Measurements from ENCODE around the gene NSUN7. TPM values are rescaled to one million over a fixed set of nuclear protein-coding genes. Genes with fewer than 3 reads are reported as not detected.

NSUN7 gene
- total RNA-seq, 1 donor = under 0.01 TPM

- Histone ChIP-seq H4K20me1 (ENCODE audit: insufficient read depth, low read length) (no peaks in the 10 kb centered on the region), H3K9me3 (ENCODE audit: low read depth, low read length) (no peaks in the 10 kb centered on the region), H3K4me3 (ENCODE audit: insufficient read depth, low read length) (no peak overlapping the region), H3K27me3 (ENCODE audit: insufficient read depth, low read length) (peaks cover 6% of the 10 kb centered on the region), H2AFZ (ENCODE audit: low read length) (no peak overlapping the region), H3K36me3 (ENCODE audit: insufficient read depth, low read length) (no peaks in the 10 kb centered on the region), H3K4me1 (ENCODE audit: insufficient read depth, low read length) (no peaks in the 10 kb centered on the region), H3K27ac (ENCODE audit: low read depth, low read length) (no peak overlapping the region), H3K79me2 (ENCODE audit: insufficient read depth, low read length) (no peaks in the 10 kb centered on the region), H3K4me2 (ENCODE audit: insufficient read depth, low read length) (no peak overlapping the region)
- TF ChIP-seq CTCF (IDR thresholded peaks at IDR 0.05; ENCODE audit: extremely low read depth, low read depth, low read length) = no peak
- DNase-seq (ENCODE audit: insufficient read length, low spot score, missing footprints) = no peak
Measured at GRCh38 chr4:40722576-40723161, 27.1 kb upstream of the NSUN7 start.

GRCh38 chr4:40723728-40724127 is 26.0 kb upstream of the NSUN7 start:
- Histone ChIP-seq H3K4me1 (ENCODE audit: insufficient read depth, low read length) (no peaks in the 10 kb centered on the region), H4K20me1 (ENCODE audit: insufficient read depth, low read length) (no peaks in the 10 kb centered on the region), H3K27ac (ENCODE audit: low read depth, low read length) (no peak overlapping the region), H2AFZ (ENCODE audit: low read length) (no peak overlapping the region), H3K4me2 (ENCODE audit: insufficient read depth, low read length) (no peak overlapping the region), H3K4me3 (ENCODE audit: insufficient read depth, low read length) (no peak overlapping the region), H3K36me3 (ENCODE audit: insufficient read depth, low read length) (no peaks in the 10 kb centered on the region), H3K27me3 (ENCODE audit: insufficient read depth, low read length) (peaks cover 6% of the 10 kb centered on the region), H3K79me2 (ENCODE audit: insufficient read depth, low read length) (no peaks in the 10 kb centered on the region), H3K9me3 (ENCODE audit: low read depth, low read length) (no peaks in the 10 kb centered on the region)
- no peak for TF ChIP-seq CTCF (IDR thresholded peaks at IDR 0.05; ENCODE audit: extremely low read depth, low read depth, low read length)
- no peak for DNase-seq (ENCODE audit: insufficient read length, low spot score, missing footprints)

- Histone ChIP-seq H3K27me3 (ENCODE audit: insufficient read depth, low read length) (peaks cover 6% of the 10 kb centered on the region), H2AFZ (ENCODE audit: low read length) (no peak overlapping the region), H3K36me3 (ENCODE audit: insufficient read depth, low read length) (no peaks in the 10 kb centered on the region), H3K79me2 (ENCODE audit: insufficient read depth, low read length) (no peaks in the 10 kb centered on the region), H3K4me3 (ENCODE audit: insufficient read depth, low read length) (no peak overlapping the region), H3K4me2 (ENCODE audit: insufficient read depth, low read length) (no peak overlapping the region), H3K4me1 (ENCODE audit: insufficient read depth, low read length) (no peaks in the 10 kb centered on the region), H3K27ac (ENCODE audit: low read depth, low read length) (no peak overlapping the region), H4K20me1 (ENCODE audit: insufficient read depth, low read length) (no peaks in the 10 kb centered on the region), H3K9me3 (ENCODE audit: low read depth, low read length) (no peaks in the 10 kb centered on the region)
- no peak for DNase-seq (ENCODE audit: insufficient read length, low spot score, missing footprints)
- no peak for TF ChIP-seq CTCF (IDR thresholded peaks at IDR 0.05; ENCODE audit: extremely low read depth, low read depth, low read length)
Measured at GRCh38 chr4:40728333-40728732, 21.4 kb upstream of the NSUN7 start.

GRCh38 chr4:40729555-40729954 is 20.2 kb upstream of the NSUN7 start:
- H3K27me3 ChIP-seq (ENCODE audit: insufficient read depth, low read length) = peaks cover 6% of the 10 kb centered on the region
- no peak overlapping the region for H3K27ac ChIP-seq (ENCODE audit: low read depth, low read length)
- H4K20me1 ChIP-seq (ENCODE audit: insufficient read depth, low read length) = no peaks in the 10 kb centered on the region
- no peak for TF ChIP-seq CTCF (IDR thresholded peaks at IDR 0.05; ENCODE audit: extremely low read depth, low read depth, low read length)
- H3K4me3 ChIP-seq (ENCODE audit: insufficient read depth, low read length) = no peak overlapping the region
- no peak overlapping the region for H3K4me2 ChIP-seq (ENCODE audit: insufficient read depth, low read length)
- DNase-seq (ENCODE audit: insufficient read length, low spot score, missing footprints) = no peak
- H3K79me2 ChIP-seq (ENCODE audit: insufficient read depth, low read length) = no peaks in the 10 kb centered on the region
- H3K9me3 ChIP-seq (ENCODE audit: low read depth, low read length) = no peaks in the 10 kb centered on the region
- no peak overlapping the region for H2AFZ ChIP-seq (ENCODE audit: low read length)
- H3K4me1 ChIP-seq (ENCODE audit: insufficient read depth, low read length) = no peaks in the 10 kb centered on the region
- no peaks in the 10 kb centered on the region for H3K36me3 ChIP-seq (ENCODE audit: insufficient read depth, low read length)
